ENCODE results near the gene CGB7.

GRCh38 chr19:49056101-49056901, 1.2 kb downstream of the CGB7 start:
- TF ChIP-seq, protein P1, sequence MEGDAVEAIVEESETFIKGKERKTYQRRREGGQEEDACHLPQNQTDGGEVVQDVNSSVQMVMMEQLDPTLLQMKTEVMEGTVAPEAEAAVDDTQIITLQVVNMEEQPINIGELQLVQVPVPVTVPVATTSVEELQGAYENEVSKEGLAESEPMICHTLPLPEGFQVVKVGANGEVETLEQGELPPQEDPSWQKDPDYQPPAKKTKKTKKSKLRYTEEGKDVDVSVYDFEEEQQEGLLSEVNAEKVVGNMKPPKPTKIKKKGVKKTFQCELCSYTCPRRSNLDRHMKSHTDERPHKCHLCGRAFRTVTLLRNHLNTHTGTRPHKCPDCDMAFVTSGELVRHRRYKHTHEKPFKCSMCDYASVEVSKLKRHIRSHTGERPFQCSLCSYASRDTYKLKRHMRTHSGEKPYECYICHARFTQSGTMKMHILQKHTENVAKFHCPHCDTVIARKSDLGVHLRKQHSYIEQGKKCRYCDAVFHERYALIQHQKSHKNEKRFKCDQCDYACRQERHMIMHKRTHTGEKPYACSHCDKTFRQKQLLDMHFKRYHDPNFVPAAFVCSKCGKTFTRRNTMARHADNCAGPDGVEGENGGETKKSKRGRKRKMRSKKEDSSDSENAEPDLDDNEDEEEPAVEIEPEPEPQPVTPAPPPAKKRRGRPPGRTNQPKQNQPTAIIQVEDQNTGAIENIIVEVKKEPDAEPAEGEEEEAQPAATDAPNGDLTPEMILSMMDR (IDR thresholded peaks at IDR 0.05; ENCODE audit: low read depth, low read length, poor library complexity, severe bottlenecking) = peak; percentile 23
- TF ChIP-seq EZH2phosphoT487 (IDR thresholded peaks at IDR 0.05; ENCODE audit: borderline replicate concordance, low read length) = peak; percentile 91

Measured in DOHH2 (cell line).